GM19438 (cell line): ENCODE data around the gene PDE4B.
A peak's percentile ranks its signal among the peaks of the same experiment; 100 is the strongest.

Experiments used
- ATAC-seq: cut with Tn5 transposase; IDR thresholded peaks from one replicate; pipeline ENCODE4 v1.9.1; 2021; ENCODE audit warnings: low read depth; ENCODE audit not compliant: unreplicated experiment

The PDE4B gene

DNA sequence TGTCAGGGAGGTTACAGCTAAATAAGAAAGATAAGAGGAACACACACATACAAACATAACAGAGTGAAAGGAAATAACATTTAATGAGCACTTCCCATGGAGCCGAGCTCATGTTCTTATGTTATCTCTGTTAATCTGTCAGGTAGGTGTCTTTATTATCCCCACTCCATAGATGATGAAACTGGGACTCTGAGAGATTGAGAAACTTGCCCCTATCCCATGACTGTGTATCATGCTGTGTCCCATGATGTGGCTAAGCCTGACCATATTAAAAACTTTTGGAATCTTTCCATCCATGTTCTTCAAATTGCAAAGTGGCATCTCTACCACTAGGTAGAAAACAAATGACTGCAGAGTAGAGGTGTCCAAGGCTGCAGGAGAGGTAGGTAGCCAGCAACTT, 456.1 kb downstream of the PDE4B start:
- ATAC-seq, result no peak

DNA sequence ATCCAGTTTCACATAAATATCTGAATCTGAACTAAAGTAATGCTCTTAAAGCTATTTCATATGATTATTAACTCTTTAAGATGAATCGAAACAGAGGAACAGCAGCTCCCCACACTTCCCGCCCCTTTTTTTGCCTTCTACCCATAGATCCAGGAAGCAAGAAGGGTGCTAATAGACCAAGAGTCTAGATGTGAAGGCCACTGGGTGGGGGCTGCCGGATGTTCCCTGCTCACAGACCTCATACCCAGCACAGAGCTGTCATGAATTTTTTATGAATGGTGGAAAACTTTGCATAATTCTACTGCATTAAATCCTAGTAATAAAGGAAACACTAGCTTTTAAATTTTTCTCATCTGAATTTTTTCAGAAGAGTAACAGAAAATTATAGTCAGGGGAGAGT, 457.4 kb downstream of the PDE4B start:
- no peak for ATAC-seq

DNA sequence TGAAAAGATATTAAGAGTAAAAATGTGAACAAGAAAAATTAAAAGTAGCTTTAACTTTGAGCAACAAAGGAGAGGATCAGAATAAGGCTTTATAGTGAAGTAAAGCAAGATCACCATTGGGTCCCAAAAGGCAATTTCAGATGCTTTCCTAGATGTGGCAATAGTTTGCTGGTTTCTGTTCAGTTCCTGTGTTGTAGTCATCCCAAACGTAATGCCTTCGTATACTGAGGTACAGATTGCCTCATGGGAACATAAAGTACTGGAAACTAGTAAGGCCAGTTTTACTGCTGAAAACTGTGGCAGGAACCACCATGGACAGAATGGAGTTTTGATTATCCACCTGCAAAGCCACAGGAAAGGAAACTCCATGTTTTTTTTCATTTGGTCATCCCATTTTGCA, 457.8 kb downstream of the PDE4B start:
- no peak for ATAC-seq

GRCh38 chr1:66251546-66251945, 458.9 kb downstream of the PDE4B start:
- ATAC-seq, result no peak

DNA sequence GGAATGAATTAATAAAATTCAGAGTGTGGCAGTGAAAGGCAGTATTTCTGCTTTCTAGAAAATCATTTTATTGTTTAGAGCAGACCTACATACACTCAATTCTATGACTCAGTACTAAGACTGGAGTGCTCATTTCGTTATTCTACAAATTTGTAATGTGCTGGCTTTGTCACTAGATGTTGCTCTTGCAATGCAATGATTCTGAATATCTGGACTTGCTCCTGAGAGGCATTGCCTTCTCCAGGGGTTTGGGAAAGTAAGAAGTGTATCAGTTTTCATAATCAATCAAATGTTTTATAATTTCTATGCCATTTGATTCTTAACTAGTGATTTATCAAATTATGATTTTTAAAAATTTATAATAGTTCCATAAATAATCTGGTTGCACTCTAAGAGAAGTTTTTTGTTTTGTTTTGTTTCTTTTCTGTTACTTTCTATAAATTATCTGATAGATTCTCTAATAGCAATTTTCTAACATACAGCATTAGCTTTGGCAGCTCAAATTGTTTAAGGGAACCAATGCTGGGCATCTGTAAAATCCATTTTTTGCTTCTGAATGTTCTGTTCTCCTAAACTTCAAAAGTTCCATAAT, 460.7 kb downstream of the PDE4B start:
- peak; percentile 56 for ATAC-seq

DNA sequence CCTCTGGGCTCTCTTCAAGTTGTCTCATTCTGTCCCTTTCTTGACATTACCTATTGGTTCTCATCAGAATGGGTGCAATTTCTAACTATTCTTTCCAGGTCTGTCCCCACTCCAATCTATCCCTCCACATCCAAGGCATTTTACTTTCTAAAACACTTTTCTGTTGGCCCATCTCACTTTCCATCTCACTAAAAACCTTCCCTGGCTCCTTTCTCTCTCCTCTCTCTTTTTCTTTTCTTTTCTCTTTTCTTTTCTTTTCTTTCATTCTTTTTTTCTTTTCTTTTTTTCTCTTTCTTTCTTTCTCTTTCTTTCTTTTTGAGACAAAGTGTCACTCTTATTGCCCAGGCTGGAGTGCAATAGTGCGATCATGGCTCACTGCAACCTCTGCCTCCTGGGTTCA, 462.1 kb downstream of the PDE4B start:
- ATAC-seq, result no peak

- no peak for ATAC-seq
Observed at GRCh38 chr1:66256629-66257572, 464.2 kb downstream of the PDE4B start.

GRCh38 chr1:66258404-66259105, 465.9 kb downstream of the PDE4B start:
- no peak for ATAC-seq

- no peak for ATAC-seq
Observed at GRCh38 chr1:66261364-66261763, 468.7 kb downstream of the PDE4B start.

DNA sequence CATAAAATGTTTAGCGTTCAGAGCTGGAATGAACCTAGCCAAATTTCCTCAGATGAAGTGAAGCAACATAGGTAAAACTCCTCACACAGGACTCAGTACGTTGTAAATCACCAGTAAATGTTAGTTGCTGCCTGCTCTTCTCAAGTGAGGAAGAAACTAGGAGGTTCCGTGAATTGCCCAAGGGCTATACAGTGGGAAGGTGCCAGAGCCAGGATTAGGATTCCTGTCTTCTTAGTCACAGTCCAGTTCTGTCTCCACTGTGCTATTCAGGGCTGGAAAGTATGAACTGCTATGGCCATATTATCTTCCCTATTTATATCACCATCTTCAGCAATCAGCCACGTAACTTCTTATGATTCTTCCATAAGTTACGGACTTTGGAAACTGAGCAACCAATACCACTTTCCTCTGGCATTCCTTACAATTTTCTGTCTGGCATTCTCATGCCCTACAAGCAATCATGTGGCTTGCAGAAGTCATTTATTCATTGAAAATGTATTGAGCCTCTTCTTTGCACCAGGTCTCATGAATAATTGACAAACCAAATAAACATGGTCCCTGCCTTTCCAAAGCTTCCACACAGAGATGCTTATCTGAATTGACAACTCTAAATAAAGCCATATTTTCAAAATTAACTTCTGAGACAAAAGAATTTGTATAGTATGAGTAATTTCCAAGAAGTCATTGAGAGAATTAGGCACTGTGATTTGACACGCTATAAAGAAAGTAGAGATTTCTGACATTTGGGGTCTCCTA, 469.7 kb downstream of the PDE4B start:
- no peak for ATAC-seq

DNA sequence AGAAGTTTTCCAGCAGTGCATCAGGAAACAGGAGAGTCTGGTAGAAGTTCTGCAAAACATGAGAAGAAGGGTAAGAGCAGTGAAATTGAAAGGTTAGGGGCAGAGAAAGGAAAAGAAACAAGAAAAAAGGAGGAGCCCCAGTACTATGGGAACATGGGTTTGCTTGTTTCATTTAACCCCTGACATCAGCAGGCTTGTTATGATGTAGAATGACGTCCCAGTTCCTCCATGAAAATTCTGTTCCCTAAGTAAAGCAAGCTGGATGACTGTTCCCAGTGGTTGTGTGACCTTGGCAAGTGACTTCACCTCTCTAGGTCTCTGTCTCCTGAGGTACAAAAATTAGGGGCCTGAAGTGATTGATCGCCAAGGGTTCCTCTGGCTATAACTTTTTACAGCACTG, 472.6 kb downstream of the PDE4B start:
- no peak for ATAC-seq

- no peak for ATAC-seq
Observed at GRCh38 chr1:66265796-66266195, 473.1 kb downstream of the PDE4B start.

GRCh38 chr1:66266350-66266749, 473.7 kb downstream of the PDE4B start:
- ATAC-seq, result no peak

DNA sequence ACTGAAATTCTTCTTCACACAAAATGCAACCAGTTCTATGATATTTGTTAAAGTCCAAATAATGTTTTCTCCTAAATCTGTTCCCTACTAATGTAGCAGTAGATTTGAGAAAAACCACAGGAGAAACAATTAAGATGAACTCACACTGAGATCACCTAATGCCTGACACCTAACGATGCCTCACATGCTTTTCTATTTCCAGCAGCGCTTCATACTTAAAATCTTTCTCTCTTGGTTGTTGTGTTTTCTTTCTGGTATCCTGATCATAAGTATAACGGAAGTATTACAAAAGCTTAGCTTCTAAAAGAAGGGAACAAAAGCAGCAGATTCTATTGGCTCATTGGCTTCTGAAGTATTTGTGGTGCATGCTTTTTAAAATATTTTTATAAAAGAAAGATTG, 474.1 kb downstream of the PDE4B start:
- no peak for ATAC-seq

- ATAC-seq, result no peak
Observed at GRCh38 chr1:66267201-66267940, 474.7 kb downstream of the PDE4B start.

DNA sequence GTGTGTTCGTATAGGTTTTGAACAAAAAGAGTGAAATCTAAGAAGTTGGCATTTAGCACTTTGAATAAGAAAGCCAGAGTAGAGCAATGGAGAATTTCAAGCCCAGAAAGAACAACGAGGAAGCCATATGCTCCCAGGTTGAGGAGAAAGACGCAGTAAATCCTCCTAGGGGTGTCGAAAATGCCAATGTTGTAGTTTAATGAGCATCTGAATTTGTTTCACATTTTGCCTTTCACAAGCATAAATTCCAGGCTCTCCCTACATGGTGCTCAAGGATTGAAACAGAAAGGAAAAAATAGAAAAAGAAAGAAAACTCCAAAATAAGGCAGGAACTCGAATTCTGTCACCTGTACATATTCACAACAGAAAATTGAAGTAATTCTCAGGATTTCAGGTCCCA, 476.5 kb downstream of the PDE4B start:
- ATAC-seq, result no peak

DNA sequence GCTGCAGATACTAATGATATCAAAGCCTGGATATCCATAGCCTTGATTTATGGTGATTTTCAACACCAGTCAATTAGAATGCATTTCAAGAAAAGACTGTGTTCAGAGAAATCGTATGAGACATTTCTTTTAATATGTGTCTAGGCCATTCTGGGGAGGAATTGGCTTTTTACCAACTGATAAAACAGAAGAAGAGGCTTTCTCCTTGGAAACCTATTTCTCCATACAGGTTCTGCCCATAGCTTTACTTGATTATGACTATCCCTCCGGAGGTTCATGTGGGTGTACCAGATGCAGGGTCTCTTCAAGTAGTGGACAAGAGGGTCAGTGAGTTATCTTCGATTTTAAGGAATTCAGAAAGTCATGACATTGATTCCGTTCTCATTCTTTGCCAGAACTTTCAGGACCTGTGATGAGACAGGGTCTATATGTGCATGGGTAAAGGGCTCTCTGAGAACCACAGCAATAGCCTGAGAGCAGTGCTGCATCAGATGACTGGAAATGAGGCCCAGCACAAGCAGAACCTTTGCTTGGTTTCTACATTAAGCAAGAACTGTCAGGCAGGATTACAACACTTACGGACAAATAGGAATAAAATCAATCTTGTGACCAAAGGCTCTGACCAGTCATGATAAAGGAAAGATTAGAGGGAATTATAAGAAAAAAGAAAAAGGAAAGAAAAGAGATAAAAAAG, 477.6 kb downstream of the PDE4B start:
- no peak for ATAC-seq

DNA sequence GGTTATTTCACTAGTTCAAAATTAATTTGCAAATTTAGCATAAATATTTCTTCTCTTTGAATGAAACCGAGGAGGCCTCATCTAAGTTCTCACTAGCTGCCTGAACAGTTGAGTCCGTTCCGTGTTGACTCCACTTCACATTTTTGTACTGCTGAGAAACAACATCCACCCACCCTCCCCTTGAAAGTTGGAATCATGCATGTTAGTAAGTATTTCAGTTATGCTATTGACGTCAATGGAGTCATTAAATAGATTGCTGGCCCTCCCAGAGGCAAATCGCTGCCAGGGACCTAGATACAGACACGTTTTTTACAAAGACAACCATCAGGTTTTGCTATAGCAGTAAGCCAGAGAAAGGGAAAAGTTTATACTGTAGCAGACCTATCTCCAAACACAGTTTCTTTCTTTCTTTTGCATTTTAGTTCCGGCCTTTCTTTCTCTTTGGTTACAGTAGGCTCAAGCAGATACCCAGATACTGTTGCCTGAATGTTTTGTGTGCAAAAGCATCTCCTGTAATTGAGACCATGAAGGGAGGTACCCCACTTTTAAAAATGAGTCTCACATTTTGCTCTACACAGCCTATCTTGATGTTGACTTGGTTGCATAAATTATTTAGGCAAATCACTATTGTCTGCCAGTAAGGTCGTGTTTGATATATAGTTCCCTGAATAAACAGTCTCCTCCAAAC, 478.7 kb downstream of the PDE4B start:
- no peak for ATAC-seq

DNA sequence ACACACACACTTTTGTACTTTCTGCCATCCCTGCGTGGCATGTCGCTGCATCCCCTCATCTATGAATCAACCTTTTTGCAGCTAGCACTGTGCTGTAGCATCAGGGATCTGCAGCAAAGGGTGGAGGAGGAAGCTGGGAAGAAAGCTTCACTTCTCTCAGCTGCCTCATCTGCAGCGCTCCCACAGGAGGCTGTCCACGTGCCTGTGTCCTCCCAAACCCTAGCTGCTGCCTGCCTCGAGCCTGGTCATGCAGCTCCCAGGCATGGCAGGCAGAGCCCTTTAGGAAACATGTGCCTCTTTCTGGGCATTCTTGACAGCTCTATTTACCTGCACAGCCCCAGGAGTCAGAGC, 479.2 kb downstream of the PDE4B start:
- ATAC-seq, result no peak
